Osteoblast (primary cell): ENCODE results near the gene CLDN7. TPM values are rescaled to one million over a fixed set of nuclear protein-coding genes. Genes with fewer than 3 reads are reported as not detected.
A peak's percentile ranks its signal among the peaks of the same experiment; 100 is the strongest.

Experiments used
- DNase-seq: peaks from one replicate; pipeline ENCODE4 v3.0.0; 2011; ENCODE audit warnings: low spot score, mixed read lengths; ENCODE audit not compliant: insufficient read length; ENCODE audit errors: missing footprints
- H2AFZ ChIP-seq: 2 replicates; pipeline ENCODE4 v1.6.0; 2011; ENCODE audit warnings: mild to moderate bottlenecking, low read length
- H3K27ac ChIP-seq: 2 replicates; pipeline ENCODE4 v1.5.1; 2011; ENCODE audit warnings: mild to moderate bottlenecking, low read depth, low read length, moderate library complexity
- H3K27me3 ChIP-seq: 2 replicates; pipeline ENCODE4 v1.6.0; 2012; ENCODE audit warnings: mild to moderate bottlenecking, control low read depth, inconsistent platforms, low read length, moderate library complexity; ENCODE audit not compliant: insufficient read depth
- H3K36me3 ChIP-seq: 2 replicates; pipeline ENCODE4 v1.5.1; 2011; ENCODE audit warnings: mild to moderate bottlenecking, low read length, control low read depth, moderate library complexity; ENCODE audit not compliant: insufficient read depth
- H3K4me1 ChIP-seq: 2 replicates; pipeline ENCODE4 v1.5.1; 2011; ENCODE audit warnings: mild to moderate bottlenecking, low read length, control low read depth, moderate library complexity; ENCODE audit not compliant: insufficient read depth
- H3K4me2 ChIP-seq: 2 replicates; pipeline ENCODE4 v1.6.0; 2011; ENCODE audit warnings: mild to moderate bottlenecking, low read length; ENCODE audit not compliant: insufficient read depth
- H3K4me3 ChIP-seq: fragments of 200-600 bp; sonication (generic); 3 replicates; pipeline ENCODE4 v1.5.1; 2012; ENCODE audit warnings: mild to moderate bottlenecking, low read length, inconsistent platforms; ENCODE audit not compliant: insufficient read depth
- H3K79me2 ChIP-seq: 2 replicates; pipeline ENCODE4 v1.6.0; 2012; ENCODE audit warnings: mild to moderate bottlenecking, low read length, control low read depth, inconsistent platforms; ENCODE audit not compliant: insufficient read depth
- H3K9me3 ChIP-seq: 2 replicates; pipeline ENCODE4 v1.5.1; 2011; ENCODE audit warnings: low read depth, low read length, control low read depth
- H4K20me1 ChIP-seq: 2 replicates; pipeline ENCODE4 v1.6.0; 2012; ENCODE audit warnings: mild to moderate bottlenecking, low read length, control low read depth; ENCODE audit not compliant: insufficient read depth
- total RNA-seq: library from RNA; depleted of rRNA; stranded (reverse); fragments of >200 nt; gene quantifications from 2 replicates; pipeline ENCODE4 v1.2.3, GENCODE V29; 2012
- TF ChIP-seq, protein P1 (sequence below): IDR thresholded peaks from 2 replicates; pipeline ENCODE4 v1.5.1; 2011; ENCODE audit warnings: mild to moderate bottlenecking, low read depth, low read length, moderate library complexity; ENCODE audit errors: extremely low read depth

The CLDN7 gene
- total RNA-seq, 1 donor = 0.36 TPM

DNA sequence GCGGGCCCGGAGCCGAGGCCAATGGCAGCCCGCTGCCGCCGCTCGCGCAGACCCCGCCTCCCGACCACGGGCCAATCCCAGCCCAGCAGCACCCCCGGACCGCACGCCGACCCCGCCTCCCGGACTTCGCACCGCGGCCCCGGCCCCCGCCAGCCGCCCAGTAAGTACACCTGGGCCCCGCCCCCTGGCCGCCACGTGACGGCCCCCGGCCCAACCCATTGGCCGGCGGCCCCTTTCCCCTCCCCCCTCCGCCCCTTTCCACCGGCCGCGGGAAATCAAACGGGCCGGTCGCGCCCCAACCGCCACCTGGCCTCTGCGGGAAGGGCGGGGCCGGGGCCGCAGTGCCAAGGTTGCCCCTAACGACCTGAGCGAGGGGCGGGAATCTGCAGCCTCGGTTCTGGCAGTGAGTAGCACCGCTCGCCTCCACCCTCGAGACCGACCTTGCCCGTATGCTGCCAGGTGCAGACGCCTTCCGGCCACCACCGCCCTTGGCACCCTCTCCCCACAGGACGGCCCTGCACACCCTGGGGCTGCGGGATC, 32.4 kb upstream of the CLDN7 start, which contains the start of gene YBX2:
Gene YBX2 (minus strand): TSS at position 26 of the 540 bp plus-strand sequence. CDS start 139 bp downstream, outside the sequence.
- TF ChIP-seq, protein P1, sequence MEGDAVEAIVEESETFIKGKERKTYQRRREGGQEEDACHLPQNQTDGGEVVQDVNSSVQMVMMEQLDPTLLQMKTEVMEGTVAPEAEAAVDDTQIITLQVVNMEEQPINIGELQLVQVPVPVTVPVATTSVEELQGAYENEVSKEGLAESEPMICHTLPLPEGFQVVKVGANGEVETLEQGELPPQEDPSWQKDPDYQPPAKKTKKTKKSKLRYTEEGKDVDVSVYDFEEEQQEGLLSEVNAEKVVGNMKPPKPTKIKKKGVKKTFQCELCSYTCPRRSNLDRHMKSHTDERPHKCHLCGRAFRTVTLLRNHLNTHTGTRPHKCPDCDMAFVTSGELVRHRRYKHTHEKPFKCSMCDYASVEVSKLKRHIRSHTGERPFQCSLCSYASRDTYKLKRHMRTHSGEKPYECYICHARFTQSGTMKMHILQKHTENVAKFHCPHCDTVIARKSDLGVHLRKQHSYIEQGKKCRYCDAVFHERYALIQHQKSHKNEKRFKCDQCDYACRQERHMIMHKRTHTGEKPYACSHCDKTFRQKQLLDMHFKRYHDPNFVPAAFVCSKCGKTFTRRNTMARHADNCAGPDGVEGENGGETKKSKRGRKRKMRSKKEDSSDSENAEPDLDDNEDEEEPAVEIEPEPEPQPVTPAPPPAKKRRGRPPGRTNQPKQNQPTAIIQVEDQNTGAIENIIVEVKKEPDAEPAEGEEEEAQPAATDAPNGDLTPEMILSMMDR = no peak
- no peaks in the 10 kb centered on the region for H3K36me3 ChIP-seq
- peaks cover 46% of the 10 kb centered on the region for H3K27me3 ChIP-seq
- H3K4me3 ChIP-seq = peak within 1 kb of the TSS; percentile 30
- no peaks in the 10 kb centered on the region for H3K79me2 ChIP-seq
- H3K27ac ChIP-seq = no peak within 1 kb of the TSS
- DNase-seq = peak; percentile 95
- H3K4me1 ChIP-seq = peaks cover 3% of the 10 kb centered on the region
- H2AFZ ChIP-seq = no peak within 1 kb of the TSS
- peak within 1 kb of the TSS; percentile 64 for H3K4me2 ChIP-seq
- H3K9me3 ChIP-seq = no peaks in the 10 kb centered on the region
- H4K20me1 ChIP-seq = peaks cover 3% of the 10 kb centered on the region

DNA sequence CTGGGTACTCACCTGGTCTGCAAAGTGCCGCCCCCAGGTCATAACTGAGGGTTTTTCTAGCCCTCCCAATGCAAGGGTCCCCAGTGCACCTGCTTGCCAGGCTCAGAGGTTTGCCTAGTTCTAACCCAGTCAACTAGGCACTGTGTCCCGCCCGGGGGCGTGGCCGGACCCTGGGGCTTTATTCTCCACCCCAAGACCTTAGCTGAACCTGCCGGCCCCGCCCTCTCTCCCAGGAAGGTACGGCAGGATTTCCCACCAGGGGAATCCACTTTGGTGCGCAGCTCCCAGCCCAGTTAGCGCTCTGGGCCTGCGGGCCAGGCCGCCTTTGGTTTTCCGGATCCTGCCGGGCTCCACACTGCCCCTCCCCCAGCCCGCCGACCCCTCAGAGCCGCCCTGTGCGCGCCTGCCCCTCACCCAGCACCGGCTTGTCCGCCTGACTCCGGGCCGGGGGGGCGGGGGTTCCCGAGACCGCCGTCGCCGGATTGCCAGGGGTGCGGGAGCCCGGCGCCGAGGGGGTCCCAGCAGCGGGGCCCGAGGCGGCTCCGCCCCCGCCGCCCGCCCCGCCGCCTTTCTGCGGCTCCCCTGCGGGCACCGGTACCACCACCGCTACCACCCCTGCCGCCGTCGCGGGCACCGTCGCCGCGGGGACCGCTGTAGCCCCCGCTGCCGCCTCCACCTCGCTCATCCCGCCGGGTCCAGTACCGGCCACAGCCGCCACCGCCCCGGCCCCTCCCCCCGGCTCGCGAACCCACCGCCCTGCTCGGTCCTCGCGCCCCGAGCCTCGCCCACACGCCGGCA, 31.7 kb upstream of the CLDN7 start:
- H3K27ac ChIP-seq = no peak overlapping the region
- peak; percentile 86 for DNase-seq
- H3K79me2 ChIP-seq = no peaks in the 10 kb centered on the region
- no peak overlapping the region for H3K4me3 ChIP-seq
- TF ChIP-seq, protein P1 = no peak
- H3K4me1 ChIP-seq = peaks cover 3% of the 10 kb centered on the region
- H3K9me3 ChIP-seq = no peaks in the 10 kb centered on the region
- no peak overlapping the region for H2AFZ ChIP-seq
- peaks cover 3% of the 10 kb centered on the region for H4K20me1 ChIP-seq
- H3K4me2 ChIP-seq = no peak overlapping the region
- peaks cover 46% of the 10 kb centered on the region for H3K27me3 ChIP-seq
- H3K36me3 ChIP-seq = no peaks in the 10 kb centered on the region

DNA sequence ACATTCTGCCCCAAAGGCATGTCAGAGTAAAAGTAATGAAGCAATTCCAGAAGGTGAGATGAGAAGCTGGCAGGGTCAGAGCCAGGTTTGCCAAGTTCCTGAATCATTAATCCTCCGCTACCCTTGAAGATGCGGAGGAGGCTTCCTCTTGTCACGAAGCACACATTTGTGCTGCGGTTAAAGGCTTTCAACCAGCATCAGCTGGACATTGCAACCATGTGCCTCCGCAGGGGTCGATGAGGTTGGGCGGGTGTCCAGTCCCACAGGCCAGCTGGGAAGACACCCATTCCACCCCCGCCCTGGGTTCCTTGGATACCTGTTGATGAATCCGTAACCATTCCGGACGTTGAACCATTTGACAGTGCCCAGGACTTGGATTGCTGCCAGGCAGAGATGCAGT, 30.9 kb upstream of the CLDN7 start:
- H3K4me2 ChIP-seq = no peak overlapping the region
- H3K79me2 ChIP-seq = no peaks in the 10 kb centered on the region
- no peaks in the 10 kb centered on the region for H3K36me3 ChIP-seq
- TF ChIP-seq, protein P1 = no peak
- peak; percentile 91 for DNase-seq
- H4K20me1 ChIP-seq = peaks cover 3% of the 10 kb centered on the region
- H2AFZ ChIP-seq = no peak overlapping the region
- H3K9me3 ChIP-seq = no peaks in the 10 kb centered on the region
- H3K27me3 ChIP-seq = peaks cover 48% of the 10 kb centered on the region
- H3K27ac ChIP-seq = no peak overlapping the region
- no peak overlapping the region for H3K4me3 ChIP-seq
- H3K4me1 ChIP-seq = peaks cover 3% of the 10 kb centered on the region

DNA sequence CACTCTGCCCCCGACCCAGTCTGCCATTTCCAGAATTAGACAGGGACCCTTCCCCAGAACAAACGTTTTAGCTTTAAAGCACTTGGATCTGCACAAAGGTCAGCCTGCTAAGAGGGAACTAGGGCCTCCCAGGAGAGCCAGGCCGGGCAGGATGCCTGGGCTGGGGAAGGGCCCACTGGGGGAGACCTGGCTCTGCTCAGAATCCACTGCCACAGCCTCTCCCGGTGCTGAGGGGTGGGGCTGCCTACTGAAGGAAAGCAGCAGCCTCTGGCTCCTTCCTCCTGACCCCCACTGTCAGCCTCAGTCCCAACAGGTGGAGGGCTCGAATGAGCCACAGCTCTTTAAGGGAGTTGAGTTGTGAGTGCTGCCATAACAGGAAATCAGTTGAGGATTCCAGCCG, 30.5 kb upstream of the CLDN7 start:
- peaks cover 3% of the 10 kb centered on the region for H3K4me1 ChIP-seq
- TF ChIP-seq, protein P1 = no peak
- DNase-seq = peak; percentile 80
- peaks cover 3% of the 10 kb centered on the region for H4K20me1 ChIP-seq
- no peak overlapping the region for H3K4me2 ChIP-seq
- H2AFZ ChIP-seq = no peak overlapping the region
- H3K9me3 ChIP-seq = no peaks in the 10 kb centered on the region
- peaks cover 51% of the 10 kb centered on the region for H3K27me3 ChIP-seq
- no peak overlapping the region for H3K4me3 ChIP-seq
- no peaks in the 10 kb centered on the region for H3K36me3 ChIP-seq
- H3K27ac ChIP-seq = no peak overlapping the region
- no peaks in the 10 kb centered on the region for H3K79me2 ChIP-seq
